SK-N-MC (cell line): ENCODE results near the gene BCL2L13.
"Not testable (repeated sequence)": the region's sequence is repeated elsewhere in the genome, so short reads cannot be mapped to it uniquely, and the experiment has no call there.

ENCODE experiments used
- DNase-seq: peaks from one replicate; pipeline ENCODE4 v3.0.0-alpha.2; 2011; ENCODE audit warnings: low read depth, low spot score
- H3K27ac ChIP-seq: fragments of 200-600 bp; sonication (generic); 2 replicates; pipeline ENCODE4 v1.5.1; 2016; ENCODE audit warnings: mixed run types
- H3K36me3 ChIP-seq: fragments of 200-600 bp; sonication (generic); 2 replicates; pipeline ENCODE4 v1.6.1; 2017; ENCODE audit warnings: antibody characterized with exemption, low read length, mixed read lengths; ENCODE audit not compliant: insufficient read depth
- H3K4me3 ChIP-seq: fragments of 200-600 bp; sonication (generic); 2 replicates; pipeline ENCODE4 v1.5.1; 2016
- H3K9ac ChIP-seq: fragments of 200-600 bp; sonication (generic); 2 replicates; pipeline ENCODE4 v1.8.0; 2017; ENCODE audit warnings: mixed run types, mixed read lengths; ENCODE audit not compliant: insufficient read length
- H3K9me3 ChIP-seq: fragments of 200-600 bp; sonication (generic); 2 replicates; pipeline ENCODE4 v1.6.1; 2017; ENCODE audit warnings: low read depth, mild to moderate bottlenecking, antibody characterized with exemption, low read length, moderate library complexity, mixed read lengths
- EZH2 ChIP-seq: fragments of 200-600 bp; sonication (generic); IDR thresholded peaks from one replicate; pipeline ENCODE4 v1.6.1; 2017; ENCODE audit warnings: antibody characterized with exemption
- FOXP2 ChIP-seq: optimal IDR thresholded peaks from 2 replicates; pipeline ENCODE3; 2011; ENCODE audit warnings: mild to moderate bottlenecking, moderate library complexity; ENCODE audit not compliant: insufficient read depth; ENCODE audit errors: extremely low read length, control extremely low read depth
- POLR2AphosphoS5 ChIP-seq: IDR thresholded peaks from 2 replicates; pipeline ENCODE4 v1.6.1; 2012; ENCODE audit warnings: mild to moderate bottlenecking, low read depth, low read length, borderline replicate concordance

The BCL2L13 gene

GRCh38 chr22:17665248-17665647, 26.7 kb downstream of the BCL2L13 start:
- no peak overlapping the region for H3K27ac ChIP-seq
- TF ChIP-seq FOXP2 (no peak), POLR2AphosphoS5 (no peak), EZH2 (no peak)

GRCh38 chr22:17665854-17666253, 27.3 kb downstream of the BCL2L13 start:
- no peak for DNase-seq

More at GRCh38 chr22:17665248-17665647, 26.7 kb downstream of the BCL2L13 start:
- Histone ChIP-seq H3K9me3 (no peaks in the 10 kb centered on the region), H3K9ac (no peak overlapping the region), H3K4me3 (no peak overlapping the region), H3K36me3 (peaks cover 40% of the 10 kb centered on the region)
- DNase-seq: no peak

GRCh38 chr22:17671521-17672092, 33.0 kb downstream of the BCL2L13 start:
- H3K4me3 ChIP-seq, H3K9ac ChIP-seq, H3K9me3 ChIP-seq, H3K36me3 ChIP-seq, DNase-seq, H3K27ac ChIP-seq: not testable (repeated sequence)

More at GRCh38 chr22:17665854-17666253, 27.3 kb downstream of the BCL2L13 start:
- H3K4me3 ChIP-seq: no peak overlapping the region
- H3K9me3 ChIP-seq: no peaks in the 10 kb centered on the region
- H3K9ac ChIP-seq: no peak overlapping the region
- peaks cover 34% of the 10 kb centered on the region for H3K36me3 ChIP-seq
- TF ChIP-seq FOXP2: no peak
- no peak for TF ChIP-seq EZH2
- no peak for TF ChIP-seq POLR2AphosphoS5
- no peak overlapping the region for H3K27ac ChIP-seq

- Histone ChIP-seq H3K36me3 (no peaks in the 10 kb centered on the region), H3K27ac (no peak overlapping the region), H3K9ac (no peak overlapping the region), H3K4me3 (no peak overlapping the region), H3K9me3 (no peaks in the 10 kb centered on the region)
- TF ChIP-seq FOXP2: no peak
- DNase-seq: no peak
Observed at GRCh38 chr22:17672417-17672991, 33.9 kb downstream of the BCL2L13 start.

- Histone ChIP-seq H3K9ac (no peak overlapping the region), H3K27ac (no peak overlapping the region), H3K4me3 (no peak overlapping the region), H3K9me3 (no peaks in the 10 kb centered on the region), H3K36me3 (no peaks in the 10 kb centered on the region)
- TF ChIP-seq POLR2AphosphoS5 (no peak), EZH2 (no peak)
- DNase-seq: no peak
Observed at GRCh38 chr22:17674152-17674551, 35.6 kb downstream of the BCL2L13 start.

- DNase-seq: no peak
- Histone ChIP-seq H3K27ac (no peak overlapping the region), H3K36me3 (no peaks in the 10 kb centered on the region), H3K4me3 (no peak overlapping the region), H3K9ac (no peak overlapping the region), H3K9me3 (no peaks in the 10 kb centered on the region)
- TF ChIP-seq FOXP2 (no peak), EZH2 (no peak), POLR2AphosphoS5 (no peak)
Observed at GRCh38 chr22:17675584-17675983, 37.0 kb downstream of the BCL2L13 start.

GRCh38 chr22:17678817-17679385, 40.3 kb downstream of the BCL2L13 start:
- TF ChIP-seq POLR2AphosphoS5 (no peak), FOXP2 (no peak), EZH2 (no peak)
- no peak overlapping the region for H3K27ac ChIP-seq

GRCh38 chr22:17684245-17684644, 45.7 kb downstream of the BCL2L13 start:
- H3K27ac ChIP-seq: no peak overlapping the region
- H3K9me3 ChIP-seq: no peaks in the 10 kb centered on the region
- H3K4me3 ChIP-seq: no peak overlapping the region
- H3K36me3 ChIP-seq: peaks cover 4% of the 10 kb centered on the region; the same call in 1 of the 2 replicates
- no peak overlapping the region for H3K9ac ChIP-seq
- no peak for DNase-seq
- no peak for TF ChIP-seq FOXP2
- no peak for TF ChIP-seq POLR2AphosphoS5
- no peak for TF ChIP-seq EZH2

More at GRCh38 chr22:17678817-17679385, 40.3 kb downstream of the BCL2L13 start:
- no peak overlapping the region for H3K4me3 ChIP-seq
- no peaks in the 10 kb centered on the region for H3K9me3 ChIP-seq
- H3K36me3 ChIP-seq: no peaks in the 10 kb centered on the region
- DNase-seq: no peak
- no peak overlapping the region for H3K9ac ChIP-seq

- H3K9me3 ChIP-seq: no peaks in the 10 kb centered on the region
- no peak for TF ChIP-seq EZH2
- no peak for TF ChIP-seq POLR2AphosphoS5
- no peak for TF ChIP-seq FOXP2
- no peak overlapping the region for H3K9ac ChIP-seq
- H3K27ac ChIP-seq: no peak overlapping the region
- no peaks in the 10 kb centered on the region for H3K36me3 ChIP-seq
- no peak for DNase-seq
- H3K4me3 ChIP-seq: no peak overlapping the region
Observed at GRCh38 chr22:17692841-17693240, 54.3 kb downstream of the BCL2L13 start.
